Ishikawa (cell line): ENCODE results near the gene HOMER2.

ENCODE experiments used
- CEBPB ChIP-seq: IDR thresholded peaks from 2 replicates; pipeline ENCODE4 v1.6.1; 2012
- CREB1 ChIP-seq: IDR thresholded peaks from 2 replicates; pipeline ENCODE4 v1.6.1; 2012; ENCODE audit warnings: low read depth
- EGR1 ChIP-seq: IDR thresholded peaks from 2 replicates; pipeline ENCODE4 v1.6.1; 2012
- EP300 ChIP-seq: IDR thresholded peaks from 2 replicates; pipeline ENCODE4 v1.6.1; 2012; ENCODE audit warnings: borderline replicate concordance
- FOXM1 ChIP-seq: IDR thresholded peaks from 2 replicates; pipeline ENCODE4 v1.6.1; 2012; ENCODE audit warnings: low read depth, borderline replicate concordance
- MAX ChIP-seq: IDR thresholded peaks from 2 replicates; pipeline ENCODE4 v1.6.1; 2012
- RAD21 ChIP-seq: IDR thresholded peaks from 2 replicates; pipeline ENCODE4 v1.6.1; 2012; ENCODE audit warnings: low read depth
- REST ChIP-seq: IDR thresholded peaks from 2 replicates; pipeline ENCODE4 v1.6.1; 2012; ENCODE audit warnings: low read depth, mild to moderate bottlenecking
- TAF1 ChIP-seq: IDR thresholded peaks from 2 replicates; pipeline ENCODE4 v1.6.1; 2012; ENCODE audit warnings: low read depth, mild to moderate bottlenecking
- TCF12 ChIP-seq: IDR thresholded peaks from 2 replicates; pipeline ENCODE4 v1.6.1; 2012; ENCODE audit warnings: low read depth
- TEAD4 ChIP-seq: IDR thresholded peaks from 2 replicates; pipeline ENCODE4 v1.6.1; 2012
- USF1 ChIP-seq: IDR thresholded peaks from 2 replicates; pipeline ENCODE4 v1.6.1; 2012
- YY1 ChIP-seq: IDR thresholded peaks from 2 replicates; pipeline ENCODE4 v1.6.1; 2012; ENCODE audit warnings: low read depth
- ZBTB7A ChIP-seq: IDR thresholded peaks from 2 replicates; pipeline ENCODE4 v1.6.1; 2012; ENCODE audit warnings: low read depth

Gene HOMER2

GRCh38 chr15:82838096-82838735 is 114.3 kb downstream of the HOMER2 start:
- no peak for TF ChIP-seq CEBPB
- TF ChIP-seq RAD21 = no peak
- TF ChIP-seq EGR1 = no peak
- TF ChIP-seq TCF12 = no peak
- no peak for TF ChIP-seq TEAD4
- TF ChIP-seq YY1 = no peak

- TF ChIP-seq CREB1 (no peak), FOXM1 (no peak), EP300 (no peak), USF1 (no peak), ZBTB7A (no peak), CEBPB (no peak), MAX (no peak), TAF1 (no peak), YY1 (no peak), REST (no peak)
Measured at GRCh38 chr15:82835391-82835917, 117.1 kb downstream of the HOMER2 start.

- TF ChIP-seq REST (no peak), CEBPB (no peak), EGR1 (no peak), USF1 (no peak), CREB1 (no peak)
Measured at GRCh38 chr15:82833362-82833682, 119.2 kb downstream of the HOMER2 start.

- TF ChIP-seq RAD21 (no peak), TAF1 (no peak), CEBPB (no peak), TEAD4 (no peak), EP300 (no peak; the same call in 1 of the 2 replicates), TCF12 (no peak), REST (no peak), FOXM1 (no peak), USF1 (no peak), MAX (no peak), EGR1 (no peak)
Measured at GRCh38 chr15:82832601-82833361, 119.7 kb downstream of the HOMER2 start.
